Activated CD8-positive, alpha-beta memory T cell treated with anti-CD3 and anti-CD28 coated beads, Interleukin-2, amount 50 U/mL, for 1 hour (primary cell): ENCODE data around the gene TLCD1.

Experiments used
- DNase-seq: peaks from one replicate; pipeline ENCODE4 v3.0.0-alpha.2; 2020; ENCODE audit errors: extremely low read depth

The TLCD1 gene

DNA sequence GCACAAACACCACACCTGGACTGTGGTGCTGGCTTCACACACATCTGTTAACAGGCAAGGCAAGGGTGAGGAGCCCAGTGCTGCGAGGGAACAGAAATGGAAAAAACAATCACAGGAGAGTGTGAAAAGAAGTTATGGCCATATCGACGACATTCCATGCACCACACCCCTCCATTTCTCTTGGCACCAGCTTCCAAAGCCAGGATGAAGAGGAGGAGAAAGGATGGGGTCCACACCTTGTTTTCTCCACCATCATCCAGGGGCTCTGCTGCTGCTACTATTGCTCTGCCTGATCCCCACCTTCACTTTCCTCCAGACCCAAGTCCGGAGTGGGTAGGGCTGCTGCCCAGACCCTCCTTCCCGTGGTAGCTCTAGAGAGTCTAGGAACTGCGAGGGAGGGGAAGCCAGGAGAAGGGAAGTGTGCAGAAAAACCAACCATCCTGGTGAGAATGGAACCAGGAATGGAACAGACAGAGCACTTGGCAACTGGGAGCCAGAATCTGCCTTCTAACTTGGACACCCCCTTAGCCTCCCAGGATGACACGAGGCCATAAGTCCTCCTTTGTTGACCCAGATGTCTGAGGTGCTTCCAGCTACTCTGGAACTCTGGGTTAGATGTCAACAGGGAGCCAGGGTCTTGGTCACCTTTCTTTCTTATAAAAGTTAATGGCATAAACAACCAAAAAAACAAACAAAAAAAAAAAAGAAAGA is 13.2 kb downstream of the TLCD1 start:
- DNase-seq = no peak

DNA sequence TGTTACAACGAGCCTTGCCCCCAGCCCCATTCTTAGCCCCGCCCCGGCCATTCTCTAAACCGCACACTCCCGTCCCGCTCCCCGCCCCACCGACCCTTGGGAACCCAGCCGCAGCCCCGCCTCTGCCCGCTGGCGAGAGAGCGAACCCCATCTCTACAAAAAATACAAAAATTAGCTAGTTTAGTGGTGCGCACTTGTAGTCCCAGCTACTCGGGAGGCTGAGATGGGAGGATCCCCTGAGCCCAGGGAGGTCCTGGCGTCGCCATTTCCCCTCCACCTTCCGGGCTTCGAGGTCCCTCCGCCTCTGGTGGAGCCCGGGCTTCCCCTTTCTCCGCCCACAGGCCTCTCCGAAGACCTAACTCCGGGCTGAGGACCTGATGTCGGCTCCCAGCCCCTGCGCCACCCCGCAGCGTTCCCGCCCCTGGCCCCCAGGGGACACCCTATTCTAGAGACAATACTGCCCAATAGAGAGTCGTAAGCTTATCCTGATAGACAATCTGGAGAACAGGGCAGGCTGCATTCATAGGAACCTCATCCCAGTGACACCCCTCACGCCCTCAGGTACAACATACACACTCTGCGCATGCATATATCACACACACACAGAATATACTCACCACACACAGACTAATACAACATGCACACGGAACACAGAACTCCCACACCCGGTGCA is 13.9 kb downstream of the TLCD1 start:
- DNase-seq = no peak

DNA sequence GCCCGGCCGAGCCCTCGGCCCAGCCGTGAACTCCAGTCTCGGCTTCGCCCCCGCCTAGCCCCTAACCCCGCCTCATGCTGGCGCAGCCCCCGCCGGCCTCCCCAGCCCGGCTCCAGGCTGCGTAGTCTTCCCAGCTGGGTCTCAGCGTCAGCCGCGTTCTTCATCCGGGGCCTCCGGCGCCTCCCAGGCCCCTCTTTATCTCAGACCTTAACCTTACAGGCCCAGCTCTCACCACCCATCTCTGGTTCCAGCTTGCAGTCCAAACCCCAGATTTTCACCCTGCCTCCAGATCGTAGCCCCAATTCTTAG is 14.4 kb downstream of the TLCD1 start, which contains the start of gene PROCA1:
PROCA1 (minus strand) TSS at position 166 of the 309 bp plus-strand sequence. CDS start 228 bp downstream, outside the sequence.
- no peak for DNase-seq

DNA sequence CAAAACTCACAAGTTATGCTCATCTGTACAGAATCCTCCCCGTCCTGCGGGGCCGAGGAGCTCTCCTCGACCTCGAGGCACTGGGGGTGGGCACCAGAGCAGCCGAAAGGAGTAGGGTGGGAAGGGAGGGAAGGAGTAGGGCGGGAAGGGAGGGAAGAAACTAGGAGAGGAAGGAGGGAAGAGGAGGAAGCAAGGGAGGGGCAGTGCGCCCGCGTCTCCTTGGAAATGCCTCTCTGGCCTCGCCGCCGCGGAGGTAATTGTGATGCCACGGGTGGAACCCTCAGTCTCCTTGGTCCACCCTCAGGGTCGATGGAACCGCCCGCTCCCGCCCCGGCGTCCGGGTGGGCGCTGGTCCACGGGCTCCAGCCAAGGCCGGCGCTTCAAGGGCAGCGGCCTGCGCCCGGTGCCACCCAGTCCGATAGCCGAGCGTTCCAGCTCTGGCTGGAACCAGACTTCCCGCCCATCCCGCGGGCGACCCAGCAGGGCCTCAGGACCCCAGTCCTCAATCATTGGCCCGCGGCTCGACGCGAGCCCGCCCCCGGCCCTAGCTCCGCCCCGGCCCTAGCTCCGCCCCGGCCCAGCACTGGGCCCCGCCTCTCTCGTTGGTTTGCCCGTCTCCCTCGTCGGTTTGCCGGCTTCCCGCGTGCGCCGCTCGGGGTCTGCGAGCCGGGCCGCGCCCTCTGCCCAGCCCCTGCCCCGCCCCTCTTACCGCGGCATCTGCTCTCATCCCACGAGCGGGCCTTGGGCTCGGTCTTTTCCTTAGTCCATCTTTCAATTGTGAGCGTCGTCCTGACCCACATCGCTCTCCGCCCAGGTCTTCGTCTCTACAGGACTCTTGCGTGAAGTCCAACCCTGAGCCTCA is 14.9 kb downstream of the TLCD1 start:
- DNase-seq = no peak

DNA sequence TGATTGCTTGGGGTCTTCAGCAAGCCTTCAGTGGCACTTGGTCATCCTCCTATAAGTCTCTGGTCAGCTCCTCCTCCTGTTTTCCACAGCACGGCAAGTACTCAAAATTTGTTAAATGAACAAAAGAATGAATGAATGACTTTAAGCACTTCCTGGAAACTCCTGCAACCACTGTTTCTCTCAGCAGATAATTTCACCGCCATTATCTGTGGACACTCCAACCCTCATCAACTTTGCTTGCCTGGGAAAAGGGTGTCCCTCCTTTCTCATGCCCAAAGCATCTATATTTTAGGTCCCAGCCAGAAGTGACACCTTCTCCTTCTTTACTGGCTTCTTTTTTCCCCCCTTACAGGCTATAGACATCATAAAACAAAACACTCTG is 18.7 kb downstream of the TLCD1 start:
- DNase-seq = no peak

DNA sequence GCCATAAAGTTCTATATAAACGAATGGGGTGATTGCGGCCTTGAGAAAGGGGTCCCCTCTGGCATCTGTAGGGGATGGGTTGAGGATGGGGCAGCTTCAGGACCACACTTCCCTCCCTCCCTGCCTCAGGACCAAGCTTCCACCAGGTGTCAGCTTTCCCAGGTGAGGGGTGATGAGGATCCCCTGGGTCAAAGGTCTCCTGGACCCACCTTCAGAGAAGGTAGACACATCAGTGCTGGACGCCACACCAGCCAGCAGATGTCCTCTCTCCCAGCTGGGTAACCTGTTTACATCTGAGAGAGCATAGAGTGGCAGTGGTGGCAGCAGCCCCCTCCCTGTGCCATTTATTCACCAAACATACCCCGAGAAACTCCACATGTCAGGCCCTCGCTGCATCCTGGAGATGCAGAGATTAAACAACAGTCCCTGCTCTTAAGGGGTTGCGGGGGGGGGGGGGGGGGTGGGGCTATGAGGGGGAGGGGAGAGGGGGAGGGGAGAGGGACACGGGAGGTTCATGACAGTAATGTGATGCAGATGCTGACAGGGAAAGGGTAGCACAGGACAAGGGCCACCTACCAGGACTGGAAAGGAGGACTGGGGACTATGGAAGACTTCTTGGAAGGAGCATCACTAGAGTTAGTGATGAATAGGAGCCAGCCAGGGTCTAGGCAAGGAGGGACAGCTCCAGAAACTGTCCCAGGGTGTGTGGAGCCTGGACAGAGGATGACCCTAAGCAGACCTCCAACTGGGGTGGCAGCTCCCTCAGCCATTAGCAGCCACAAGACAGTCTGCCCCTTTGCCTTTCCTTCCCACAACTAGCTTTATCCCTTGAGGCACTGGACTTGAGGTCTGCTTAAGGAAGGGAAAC is 19.3 kb downstream of the TLCD1 start:
- DNase-seq = no peak

DNA sequence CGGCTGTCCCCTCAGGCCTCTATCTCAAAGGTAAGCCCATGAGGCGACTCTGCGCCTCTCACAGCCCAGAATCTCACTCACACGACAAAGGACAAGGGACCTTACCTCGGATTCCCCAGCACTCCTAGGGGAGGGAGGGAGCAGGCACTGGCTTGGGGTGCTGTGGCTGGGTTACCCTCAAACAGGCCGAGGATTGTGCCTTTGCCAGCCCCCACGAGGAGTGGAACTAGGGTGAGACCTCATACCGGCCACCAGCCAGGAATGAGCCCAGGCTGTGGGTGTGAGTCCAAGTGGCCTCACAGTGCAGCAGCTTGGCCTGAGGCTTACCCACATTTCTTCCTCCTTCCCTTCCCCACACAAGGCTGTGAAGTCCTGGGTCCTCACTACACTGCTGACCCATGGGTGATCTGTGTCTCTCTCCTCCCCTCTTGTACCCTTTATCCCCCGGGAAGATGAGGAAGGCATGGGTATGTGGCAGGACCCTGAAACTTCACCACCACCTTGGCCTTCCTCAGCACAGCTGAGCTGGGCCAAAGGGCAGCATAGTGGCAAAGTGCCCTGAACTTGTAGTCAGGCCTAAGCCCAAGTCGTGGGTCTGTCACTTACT is 20.2 kb downstream of the TLCD1 start:
- DNase-seq = no peak

DNA sequence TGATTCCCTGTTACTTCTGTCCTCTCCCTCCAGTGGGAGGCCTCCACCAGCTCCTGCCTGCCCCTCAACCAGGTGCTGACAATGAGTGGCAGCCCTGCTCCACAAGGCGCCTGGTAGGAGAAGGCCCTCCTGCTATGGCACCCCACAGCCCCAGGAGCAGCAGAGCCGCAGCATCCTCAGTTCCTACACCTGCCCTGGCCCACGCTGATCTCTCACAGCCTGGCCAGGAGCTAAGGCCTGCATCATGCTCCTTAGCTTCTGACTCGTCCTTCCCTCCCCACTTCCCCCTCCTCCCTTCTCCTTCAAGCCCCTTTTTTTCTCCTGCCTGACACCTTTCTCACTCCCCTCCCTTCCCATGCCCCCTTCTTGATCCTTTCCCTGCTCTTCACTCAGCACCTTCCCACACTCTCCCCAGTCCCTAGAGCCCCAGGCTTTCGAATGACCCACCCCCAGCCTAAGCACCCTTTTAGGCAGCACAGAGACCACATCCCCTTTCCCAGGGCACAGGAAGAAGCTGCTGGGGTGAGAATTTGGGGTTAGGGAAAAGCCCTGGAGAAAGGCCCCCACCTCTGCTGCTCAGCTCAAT is 20.9 kb downstream of the TLCD1 start:
- DNase-seq = no peak

DNA sequence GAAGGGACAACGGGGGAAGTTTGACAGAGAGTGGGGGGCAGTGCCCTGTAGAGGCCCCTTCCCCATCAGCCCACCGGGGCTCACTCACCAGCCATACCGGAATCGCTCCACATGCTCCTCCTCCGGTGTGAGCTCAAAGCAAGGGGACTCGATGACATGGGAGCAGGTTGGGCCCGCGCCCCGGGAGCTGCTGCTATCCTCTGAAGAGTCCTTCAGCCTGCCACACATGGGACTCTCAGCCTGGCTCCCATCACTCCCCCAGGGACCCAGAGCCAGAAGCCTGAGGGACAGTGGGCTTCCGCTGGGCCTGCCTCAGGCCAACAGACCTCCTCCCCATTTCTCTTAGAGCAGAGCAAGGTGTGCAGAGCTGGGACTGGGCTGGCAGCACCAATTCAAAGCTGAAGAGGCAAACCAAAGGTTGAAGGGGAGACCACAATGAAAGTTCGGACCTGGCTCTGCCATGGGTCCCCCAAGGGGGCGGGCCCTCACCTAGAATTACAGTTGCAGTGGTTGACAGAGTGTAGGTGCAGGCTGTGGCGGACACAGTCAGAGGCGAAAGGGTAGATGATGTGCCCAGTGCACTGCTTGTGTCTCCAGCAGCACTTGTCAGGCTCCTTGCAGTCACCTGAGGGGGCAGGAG is 21.7 kb downstream of the TLCD1 start:
- DNase-seq = no peak

DNA sequence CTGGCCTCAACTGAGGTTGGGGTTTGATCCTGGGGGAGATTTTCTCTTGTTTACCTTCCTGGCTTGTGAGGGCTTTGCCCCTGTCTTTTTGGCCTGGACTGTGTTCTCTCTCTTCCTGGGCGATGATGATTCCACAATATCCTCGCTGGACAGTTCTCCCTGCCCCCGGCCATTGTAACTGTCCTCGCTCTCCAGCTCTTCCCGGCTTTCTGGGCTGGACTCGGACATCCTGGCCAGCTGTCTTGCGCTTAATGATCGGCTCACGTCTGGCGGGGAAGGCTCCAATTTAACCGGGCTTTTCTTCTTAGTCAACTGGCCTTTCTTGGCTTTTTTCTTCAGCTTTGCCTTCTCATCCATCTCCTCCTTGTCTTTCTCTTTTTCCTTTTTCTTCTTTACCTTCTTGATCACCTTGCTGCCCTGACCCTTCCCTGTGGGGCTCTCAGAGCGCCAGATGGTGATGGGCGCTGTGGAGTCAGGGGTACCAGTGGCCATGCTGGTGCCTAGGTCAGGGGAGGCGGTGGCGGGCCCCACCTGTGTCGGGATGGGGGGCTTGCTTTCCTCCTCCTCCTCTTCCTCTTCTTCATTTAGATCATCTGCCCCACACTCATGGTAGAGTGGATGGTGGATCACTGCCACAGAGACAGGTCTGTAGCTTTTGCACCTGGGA is 22.3 kb downstream of the TLCD1 start:
- no peak for DNase-seq

DNA sequence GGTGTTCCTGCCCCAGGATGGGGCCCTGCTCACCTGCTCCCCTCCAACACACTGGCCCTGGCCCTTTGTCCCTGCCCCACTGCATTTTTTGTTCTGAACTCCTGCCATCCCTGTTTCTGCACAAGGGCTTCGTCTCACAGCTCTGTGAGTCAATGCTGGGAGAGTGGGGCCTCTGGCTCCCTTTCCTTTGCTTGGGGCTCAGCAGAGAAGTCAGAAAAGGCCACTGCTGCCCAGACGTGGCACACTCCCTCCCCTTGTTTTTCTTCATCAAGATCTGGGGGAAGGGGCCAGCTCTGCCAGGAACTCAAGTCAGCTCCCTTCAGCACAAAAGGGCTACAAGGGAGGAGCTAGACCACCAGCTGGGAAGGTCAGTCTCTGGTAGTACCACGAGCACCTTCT is 23.3 kb downstream of the TLCD1 start:
- DNase-seq = no peak

DNA sequence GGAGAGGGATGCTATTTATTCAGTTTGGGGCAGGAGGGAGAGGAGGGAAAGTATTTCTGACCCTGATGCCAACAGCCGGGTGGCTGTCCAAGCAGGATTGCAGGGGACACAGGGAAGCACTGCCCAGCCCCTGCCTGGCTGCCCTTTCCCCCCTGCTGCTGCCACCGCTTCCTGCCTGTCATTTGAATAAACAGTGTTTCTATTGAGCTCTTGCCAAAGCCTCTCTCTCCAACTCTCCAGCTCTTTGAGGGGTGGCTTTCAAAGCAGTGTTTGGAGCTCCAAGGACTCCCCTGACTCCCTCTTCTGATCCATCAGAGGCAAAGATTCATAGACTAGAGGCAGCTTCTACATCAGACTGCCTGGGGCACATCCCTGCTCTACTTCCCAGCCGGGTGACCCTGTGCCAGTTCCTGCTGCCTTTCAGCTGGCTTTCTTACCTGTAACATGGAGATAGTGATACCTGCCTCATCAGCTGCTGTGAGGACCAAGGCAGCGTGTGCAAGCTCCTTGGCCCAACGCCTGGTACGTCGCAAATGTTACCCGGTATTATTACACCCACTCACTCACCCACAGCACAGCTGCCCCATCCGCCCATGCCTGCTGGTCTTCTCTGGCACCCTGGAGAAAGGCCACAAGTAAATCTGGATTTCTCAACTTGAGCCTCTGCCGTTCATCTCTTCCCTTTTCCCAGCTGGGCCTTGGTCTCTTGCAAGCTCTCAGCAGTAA is 23.8 kb downstream of the TLCD1 start:
- no peak for DNase-seq

DNA sequence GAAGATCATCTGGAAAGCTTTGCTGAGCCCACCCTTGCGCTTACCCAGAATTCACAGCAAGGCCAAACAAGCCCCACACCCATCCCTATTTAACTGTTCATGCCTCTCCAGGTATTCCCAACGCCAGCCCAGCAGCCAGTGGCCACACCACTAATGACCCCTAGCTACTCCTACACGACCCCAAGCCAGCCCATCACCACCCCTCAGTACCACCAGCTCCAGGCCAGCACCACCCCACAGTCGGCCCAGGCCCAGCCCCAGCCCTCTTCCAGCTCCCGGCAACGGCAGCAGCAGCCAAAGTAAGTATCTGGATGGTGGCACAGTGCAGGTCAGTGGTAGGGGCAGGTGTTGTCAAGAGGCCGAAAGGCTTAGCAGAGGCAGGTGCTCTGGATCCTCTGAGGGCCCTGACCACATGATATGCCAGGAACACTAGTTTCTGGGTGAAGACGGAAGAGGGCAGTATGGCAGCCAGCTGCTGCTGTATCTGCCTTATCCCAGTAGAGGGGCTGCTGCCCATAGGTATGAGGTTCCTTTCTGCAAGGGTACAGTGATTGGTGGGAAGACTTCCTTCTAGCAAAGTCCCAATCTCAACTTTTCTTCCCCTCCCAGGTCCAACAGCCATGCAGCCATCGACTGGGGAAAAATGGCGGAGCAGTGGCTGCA is 25.1 kb downstream of the TLCD1 start:
- no peak for DNase-seq

DNA sequence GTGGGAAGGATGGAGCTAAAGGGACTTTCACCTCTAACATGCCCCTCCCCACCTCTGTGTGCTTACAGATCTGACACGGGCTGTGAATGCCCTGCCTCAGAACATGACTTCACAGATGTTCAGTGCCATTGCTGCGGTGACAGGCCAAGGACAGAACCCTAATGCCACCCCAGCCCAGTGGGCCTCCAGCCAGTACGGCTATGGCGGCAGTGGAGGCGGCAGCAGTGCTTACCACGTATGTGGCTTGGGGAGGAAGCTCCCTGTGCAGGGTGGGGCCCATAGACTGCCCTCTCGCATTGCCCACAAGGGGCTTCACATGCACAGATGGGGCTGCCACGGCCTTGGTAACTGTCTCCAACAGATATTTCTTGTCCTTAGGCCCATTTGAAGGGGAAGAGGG is 25.8 kb downstream of the TLCD1 start:
- no peak for DNase-seq

DNA sequence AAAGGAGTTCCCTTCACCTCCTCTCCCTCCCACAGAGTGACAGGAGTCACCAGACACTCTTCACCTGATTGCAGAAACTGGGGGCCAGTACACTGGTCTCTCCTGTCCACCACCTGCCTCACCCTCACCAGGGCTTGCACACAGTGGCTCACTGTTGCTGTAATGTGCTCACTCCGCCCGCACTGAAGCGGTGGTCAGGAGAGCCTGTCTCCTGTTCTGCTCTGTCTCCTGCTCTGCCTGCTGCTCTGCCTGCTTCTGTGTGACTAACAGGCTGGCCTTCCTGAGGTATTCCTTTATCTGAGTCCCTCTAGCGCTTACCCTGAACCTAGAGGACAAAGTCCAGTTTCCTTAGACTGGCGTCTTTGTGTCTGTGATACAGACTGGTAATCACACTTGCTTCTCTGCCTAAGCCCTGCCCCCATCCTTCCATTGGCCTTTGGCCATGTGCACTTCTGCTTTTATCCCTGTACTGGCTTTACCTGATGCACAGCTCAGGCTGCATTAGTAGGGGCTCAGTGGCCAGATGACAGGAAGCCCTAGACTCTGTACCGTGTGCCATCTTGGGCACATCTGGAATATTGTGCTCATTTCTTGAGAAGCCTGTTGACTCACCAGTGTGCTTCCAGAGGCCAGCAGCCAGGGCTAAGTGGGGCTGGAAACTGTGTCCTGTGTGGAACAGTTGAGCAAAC is 27.6 kb downstream of the TLCD1 start:
- DNase-seq = no peak

DNA sequence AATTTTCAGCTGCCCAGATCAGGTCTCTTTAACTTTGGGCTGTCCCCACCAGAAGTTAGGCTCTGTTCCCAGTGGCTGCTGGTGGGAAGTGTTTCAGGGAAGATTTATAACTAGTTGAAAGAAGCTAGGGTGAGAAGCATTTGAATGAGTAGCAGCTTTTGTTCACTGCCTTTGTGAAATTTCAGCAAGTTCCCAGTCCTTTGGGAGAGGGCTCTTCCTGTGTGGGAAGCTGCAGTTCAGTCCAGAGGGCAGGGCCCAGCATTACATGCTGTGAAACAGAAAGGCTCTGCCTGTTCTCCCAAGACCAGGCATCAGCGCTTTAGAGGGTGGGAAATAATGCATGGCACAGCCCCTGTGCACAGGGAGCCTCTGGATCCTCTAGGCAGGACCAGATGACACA is 32.2 kb downstream of the TLCD1 start:
- DNase-seq = no peak

DNA sequence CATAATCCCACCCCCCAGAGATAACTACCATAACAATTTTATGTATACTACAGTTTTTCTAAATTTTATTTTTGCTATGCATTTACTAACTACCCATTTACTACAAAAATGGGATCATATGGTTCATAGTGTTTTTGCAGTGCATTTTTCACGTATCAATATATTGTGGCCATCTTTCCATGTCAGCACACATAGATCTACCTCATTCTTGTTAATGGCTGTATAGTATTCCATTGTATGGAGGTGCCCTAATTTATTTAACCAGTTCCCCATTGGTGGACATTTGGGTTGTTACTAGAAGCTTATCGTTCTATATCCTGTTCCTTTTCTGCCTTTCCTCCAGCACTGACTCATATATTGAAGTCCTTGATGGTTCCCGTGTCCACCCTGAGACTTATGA is 37.0 kb downstream of the TLCD1 start:
- no peak for DNase-seq

DNA sequence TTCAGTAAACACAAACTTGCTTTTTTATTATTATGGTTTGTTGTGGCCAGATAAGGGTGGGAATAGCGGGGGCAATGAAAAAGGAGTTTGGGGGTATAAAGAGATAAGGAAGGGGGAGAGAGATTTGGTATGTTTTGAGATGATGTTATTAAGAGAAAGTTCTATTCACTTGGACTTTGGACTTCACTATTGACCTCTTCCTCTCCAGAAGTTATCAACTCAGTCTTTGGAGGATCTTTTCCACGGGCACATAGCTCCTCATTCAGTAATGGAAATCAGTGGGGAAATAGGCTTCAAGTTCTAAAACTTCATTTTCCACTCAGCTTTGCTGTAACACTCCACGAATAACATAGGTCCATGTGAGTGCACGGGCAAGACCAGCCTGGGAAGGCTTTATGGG is 37.6 kb downstream of the TLCD1 start:
- DNase-seq = no peak
